GM12878 (cell line): ENCODE results near the gene GPC6. TPM values are rescaled to one million over a fixed set of nuclear protein-coding genes. Genes with fewer than 3 reads are reported as not detected.

Experiments used
- MYB ChIP-seq: fragments of 150-350 bp; IDR thresholded peaks from 2 replicates; pipeline ENCODE4 v1.6.1; 2014; ENCODE audit warnings: mild to moderate bottlenecking, low read depth, low read length, borderline replicate concordance
- polyA plus RNA-seq, 11 experiments: library from polyadenylated mRNA; depleted of rRNA in 4 of 11; unstranded in 6 of 11; stranded (reverse) in 5 of 11; fragments of >200 nt; fragmentation: Nextera tagmentation in 4 of 11; fragmentation: Illumina TruSeq in 1 of 11; extraction: Ambion mirVana in 4 of 11; extraction: Trizol in 1 of 11; gene quantifications; 1 replicate in 1 of 11; 2 replicates in 10 of 11; pipeline versions ENCODE4 v1.2.1 to v1.2.3, GENCODE V29; 2011 to 2016; ENCODE audit warnings: inconsistent platforms in 2 of 11, missing spikeins in 2 of 11, low read depth in 1 of 11
- total RNA-seq, 4 experiments: library from RNA; depleted of rRNA in 3 of 4; stranded (reverse); fragments of >200 nt in 3 of 4; fragmentation: Illumina TruSeq in 1 of 4; extraction: Trizol in 1 of 4; gene quantifications; 2 replicates each; pipeline versions ENCODE4 v1.2.1 to v1.2.3, GENCODE V29; 2013 to 2021
- TF ChIP-seq, protein P1 (sequence below): IDR thresholded peaks from 2 replicates; pipeline ENCODE4 v1.6.1; 2012; ENCODE audit warnings: mild to moderate bottlenecking, low read depth, low read length
- TF ChIP-seq, protein P2 (sequence below): fragments of 450-650 bp; formaldehyde crosslinking; IDR thresholded peaks from 2 replicates; pipeline ENCODE4 v1.5.0; 2022; ENCODE audit warnings: mild to moderate bottlenecking, missing genetic modification characterization
- TF ChIP-seq, protein P3 (sequence below): fragments of 450-650 bp; formaldehyde crosslinking; IDR thresholded peaks from 2 replicates; pipeline ENCODE4 v1.4.0; 2020; ENCODE audit warnings: mild to moderate bottlenecking, moderate library complexity

GPC6 gene
- total and polyA plus RNA-seq, 10 of the 15 experiments (the other 5 are each of a cell fraction or from before 2014, with no cell fraction given), result 0.03 to 0.04 (median 0.03) TPM; not detected in 7

DNA sequence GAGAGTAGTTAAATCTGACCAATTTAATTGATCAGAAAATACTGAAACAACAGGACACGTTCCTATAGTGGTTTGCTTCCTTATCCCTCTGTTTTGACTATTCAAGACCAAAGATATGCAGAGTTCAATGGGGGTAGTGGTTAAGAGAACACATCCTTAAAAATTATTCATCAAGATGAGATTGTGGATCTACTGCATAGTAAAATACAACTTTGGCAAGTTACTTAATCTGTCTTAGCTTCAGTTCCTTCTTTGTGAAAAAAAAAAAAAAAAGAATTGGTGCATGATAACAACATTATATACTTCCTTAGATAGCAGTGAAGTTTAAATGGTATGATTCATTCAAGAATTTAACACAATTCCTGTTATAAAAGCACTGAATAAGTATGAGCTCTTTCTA lies 700.8 kb downstream of the GPC6 start (continued):
- TF ChIP-seq, protein P1, sequence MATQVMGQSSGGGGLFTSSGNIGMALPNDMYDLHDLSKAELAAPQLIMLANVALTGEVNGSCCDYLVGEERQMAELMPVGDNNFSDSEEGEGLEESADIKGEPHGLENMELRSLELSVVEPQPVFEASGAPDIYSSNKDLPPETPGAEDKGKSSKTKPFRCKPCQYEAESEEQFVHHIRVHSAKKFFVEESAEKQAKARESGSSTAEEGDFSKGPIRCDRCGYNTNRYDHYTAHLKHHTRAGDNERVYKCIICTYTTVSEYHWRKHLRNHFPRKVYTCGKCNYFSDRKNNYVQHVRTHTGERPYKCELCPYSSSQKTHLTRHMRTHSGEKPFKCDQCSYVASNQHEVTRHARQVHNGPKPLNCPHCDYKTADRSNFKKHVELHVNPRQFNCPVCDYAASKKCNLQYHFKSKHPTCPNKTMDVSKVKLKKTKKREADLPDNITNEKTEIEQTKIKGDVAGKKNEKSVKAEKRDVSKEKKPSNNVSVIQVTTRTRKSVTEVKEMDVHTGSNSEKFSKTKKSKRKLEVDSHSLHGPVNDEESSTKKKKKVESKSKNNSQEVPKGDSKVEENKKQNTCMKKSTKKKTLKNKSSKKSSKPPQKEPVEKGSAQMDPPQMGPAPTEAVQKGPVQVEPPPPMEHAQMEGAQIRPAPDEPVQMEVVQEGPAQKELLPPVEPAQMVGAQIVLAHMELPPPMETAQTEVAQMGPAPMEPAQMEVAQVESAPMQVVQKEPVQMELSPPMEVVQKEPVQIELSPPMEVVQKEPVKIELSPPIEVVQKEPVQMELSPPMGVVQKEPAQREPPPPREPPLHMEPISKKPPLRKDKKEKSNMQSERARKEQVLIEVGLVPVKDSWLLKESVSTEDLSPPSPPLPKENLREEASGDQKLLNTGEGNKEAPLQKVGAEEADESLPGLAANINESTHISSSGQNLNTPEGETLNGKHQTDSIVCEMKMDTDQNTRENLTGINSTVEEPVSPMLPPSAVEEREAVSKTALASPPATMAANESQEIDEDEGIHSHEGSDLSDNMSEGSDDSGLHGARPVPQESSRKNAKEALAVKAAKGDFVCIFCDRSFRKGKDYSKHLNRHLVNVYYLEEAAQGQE, result no peak
- TF ChIP-seq, protein P2, sequence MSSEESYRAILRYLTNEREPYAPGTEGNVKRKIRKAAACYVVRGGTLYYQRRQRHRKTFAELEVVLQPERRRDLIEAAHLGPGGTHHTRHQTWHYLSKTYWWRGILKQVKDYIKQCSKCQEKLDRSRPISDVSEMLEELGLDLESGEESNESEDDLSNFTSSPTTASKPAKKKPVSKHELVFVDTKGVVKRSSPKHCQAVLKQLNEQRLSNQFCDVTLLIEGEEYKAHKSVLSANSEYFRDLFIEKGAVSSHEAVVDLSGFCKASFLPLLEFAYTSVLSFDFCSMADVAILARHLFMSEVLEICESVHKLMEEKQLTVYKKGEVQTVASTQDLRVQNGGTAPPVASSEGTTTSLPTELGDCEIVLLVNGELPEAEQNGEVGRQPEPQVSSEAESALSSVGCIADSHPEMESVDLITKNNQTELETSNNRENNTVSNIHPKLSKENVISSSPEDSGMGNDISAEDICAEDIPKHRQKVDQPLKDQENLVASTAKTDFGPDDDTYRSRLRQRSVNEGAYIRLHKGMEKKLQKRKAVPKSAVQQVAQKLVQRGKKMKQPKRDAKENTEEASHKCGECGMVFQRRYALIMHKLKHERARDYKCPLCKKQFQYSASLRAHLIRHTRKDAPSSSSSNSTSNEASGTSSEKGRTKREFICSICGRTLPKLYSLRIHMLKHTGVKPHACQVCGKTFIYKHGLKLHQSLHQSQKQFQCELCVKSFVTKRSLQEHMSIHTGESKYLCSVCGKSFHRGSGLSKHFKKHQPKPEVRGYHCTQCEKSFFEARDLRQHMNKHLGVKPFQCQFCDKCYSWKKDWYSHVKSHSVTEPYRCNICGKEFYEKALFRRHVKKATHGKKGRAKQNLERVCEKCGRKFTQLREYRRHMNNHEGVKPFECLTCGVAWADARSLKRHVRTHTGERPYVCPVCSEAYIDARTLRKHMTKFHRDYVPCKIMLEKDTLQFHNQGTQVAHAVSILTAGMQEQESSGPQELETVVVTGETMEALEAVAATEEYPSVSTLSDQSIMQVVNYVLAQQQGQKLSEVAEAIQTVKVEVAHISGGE, result no peak
- TF ChIP-seq MYB, result no peak
- TF ChIP-seq, protein P3, sequence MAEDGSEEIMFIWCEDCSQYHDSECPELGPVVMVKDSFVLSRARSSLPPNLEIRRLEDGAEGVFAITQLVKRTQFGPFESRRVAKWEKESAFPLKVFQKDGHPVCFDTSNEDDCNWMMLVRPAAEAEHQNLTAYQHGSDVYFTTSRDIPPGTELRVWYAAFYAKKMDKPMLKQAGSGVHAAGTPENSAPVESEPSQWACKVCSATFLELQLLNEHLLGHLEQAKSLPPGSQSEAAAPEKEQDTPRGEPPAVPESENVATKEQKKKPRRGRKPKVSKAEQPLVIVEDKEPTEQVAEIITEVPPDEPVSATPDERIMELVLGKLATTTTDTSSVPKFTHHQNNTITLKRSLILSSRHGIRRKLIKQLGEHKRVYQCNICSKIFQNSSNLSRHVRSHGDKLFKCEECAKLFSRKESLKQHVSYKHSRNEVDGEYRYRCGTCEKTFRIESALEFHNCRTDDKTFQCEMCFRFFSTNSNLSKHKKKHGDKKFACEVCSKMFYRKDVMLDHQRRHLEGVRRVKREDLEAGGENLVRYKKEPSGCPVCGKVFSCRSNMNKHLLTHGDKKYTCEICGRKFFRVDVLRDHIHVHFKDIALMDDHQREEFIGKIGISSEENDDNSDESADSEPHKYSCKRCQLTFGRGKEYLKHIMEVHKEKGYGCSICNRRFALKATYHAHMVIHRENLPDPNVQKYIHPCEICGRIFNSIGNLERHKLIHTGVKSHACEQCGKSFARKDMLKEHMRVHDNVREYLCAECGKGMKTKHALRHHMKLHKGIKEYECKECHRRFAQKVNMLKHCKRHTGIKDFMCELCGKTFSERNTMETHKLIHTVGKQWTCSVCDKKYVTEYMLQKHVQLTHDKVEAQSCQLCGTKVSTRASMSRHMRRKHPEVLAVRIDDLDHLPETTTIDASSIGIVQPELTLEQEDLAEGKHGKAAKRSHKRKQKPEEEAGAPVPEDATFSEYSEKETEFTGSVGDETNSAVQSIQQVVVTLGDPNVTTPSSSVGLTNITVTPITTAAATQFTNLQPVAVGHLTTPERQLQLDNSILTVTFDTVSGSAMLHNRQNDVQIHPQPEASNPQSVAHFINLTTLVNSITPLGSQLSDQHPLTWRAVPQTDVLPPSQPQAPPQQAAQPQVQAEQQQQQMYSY (CRISPR knock-in tag), result no peak
